IPS-15b (cell line): ENCODE results near the gene LRIG3.

Experiments used
- H3K27me3 ChIP-seq: one replicate; pipeline ENCODE4 v1.6.1; 2013; ENCODE audit warnings: low read length; ENCODE audit not compliant: control insufficient read depth, insufficient read depth
- H3K36me3 ChIP-seq: one replicate; pipeline ENCODE4 v1.6.1; 2013; ENCODE audit warnings: low read length; ENCODE audit not compliant: control insufficient read depth, insufficient read depth
- H3K4me1 ChIP-seq: one replicate; pipeline ENCODE4 v1.6.1; 2013; ENCODE audit warnings: mild to moderate bottlenecking, low read length; ENCODE audit not compliant: control insufficient read depth, insufficient read depth
- H3K4me3 ChIP-seq: one replicate; pipeline ENCODE4 v1.5.1; 2013; ENCODE audit warnings: low read depth, low read length
- H3K9ac ChIP-seq: one replicate; pipeline ENCODE4 v1.6.1; 2013; ENCODE audit warnings: low read depth, mild to moderate bottlenecking, low read length
- H3K9me3 ChIP-seq: one replicate; pipeline ENCODE4 v1.6.1; 2013; ENCODE audit warnings: mild to moderate bottlenecking, low read length; ENCODE audit not compliant: control insufficient read depth, insufficient read depth

LRIG3 gene

GRCh38 chr12:58927120-58927519, 6.8 kb upstream of the LRIG3 start:
- no peak overlapping the region for H3K9ac ChIP-seq
- no peaks in the 10 kb centered on the region for H3K9me3 ChIP-seq
- H3K4me1 ChIP-seq: peaks cover 3% of the 10 kb centered on the region
- no peak overlapping the region for H3K4me3 ChIP-seq
- H3K36me3 ChIP-seq: no peaks in the 10 kb centered on the region
- no peaks in the 10 kb centered on the region for H3K27me3 ChIP-seq

GRCh38 chr12:58926586-58926985, 6.3 kb upstream of the LRIG3 start:
- H3K36me3 ChIP-seq: no peaks in the 10 kb centered on the region
- no peak overlapping the region for H3K9ac ChIP-seq
- H3K9me3 ChIP-seq: no peaks in the 10 kb centered on the region
- H3K4me3 ChIP-seq: no peak overlapping the region
- H3K27me3 ChIP-seq: no peaks in the 10 kb centered on the region
- H3K4me1 ChIP-seq: peaks cover 3% of the 10 kb centered on the region

- Histone ChIP-seq H3K9me3 (no peaks in the 10 kb centered on the region), H3K36me3 (no peaks in the 10 kb centered on the region), H3K4me1 (peaks cover 3% of the 10 kb centered on the region), H3K27me3 (no peaks in the 10 kb centered on the region), H3K9ac (no peak overlapping the region), H3K4me3 (no peak overlapping the region)
Observed at GRCh38 chr12:58925751-58926150, 5.4 kb upstream of the LRIG3 start.

GRCh38 chr12:58925111-58925611, 4.9 kb upstream of the LRIG3 start:
- peaks cover 3% of the 10 kb centered on the region for H3K4me1 ChIP-seq
- H3K36me3 ChIP-seq: no peaks in the 10 kb centered on the region
- no peak overlapping the region for H3K9ac ChIP-seq
- H3K27me3 ChIP-seq: no peaks in the 10 kb centered on the region
- no peak overlapping the region for H3K4me3 ChIP-seq
- H3K9me3 ChIP-seq: no peaks in the 10 kb centered on the region

GRCh38 chr12:58924652-58925051, 4.3 kb upstream of the LRIG3 start:
- peaks cover 3% of the 10 kb centered on the region for H3K4me1 ChIP-seq
- H3K4me3 ChIP-seq: no peak overlapping the region
- no peaks in the 10 kb centered on the region for H3K9me3 ChIP-seq
- H3K36me3 ChIP-seq: no peaks in the 10 kb centered on the region
- no peaks in the 10 kb centered on the region for H3K27me3 ChIP-seq
- no peak overlapping the region for H3K9ac ChIP-seq

- Histone ChIP-seq H3K9ac (no peak overlapping the region), H3K36me3 (no peaks in the 10 kb centered on the region), H3K4me3 (no peak overlapping the region), H3K27me3 (peaks cover 8% of the 10 kb centered on the region), H3K9me3 (no peaks in the 10 kb centered on the region), H3K4me1 (peaks cover 3% of the 10 kb centered on the region)
Observed at GRCh38 chr12:58923781-58924180, 3.5 kb upstream of the LRIG3 start.

- H3K27me3 ChIP-seq: peaks cover 12% of the 10 kb centered on the region
- H3K9me3 ChIP-seq: no peaks in the 10 kb centered on the region
- no peak overlapping the region for H3K4me3 ChIP-seq
- H3K4me1 ChIP-seq: peaks cover 9% of the 10 kb centered on the region
- no peaks in the 10 kb centered on the region for H3K36me3 ChIP-seq
- H3K9ac ChIP-seq: no peak overlapping the region
Observed at GRCh38 chr12:58922849-58923248, 2.5 kb upstream of the LRIG3 start.

- H3K4me1 ChIP-seq: peaks cover 11% of the 10 kb centered on the region
- H3K4me3 ChIP-seq: peak overlapping the region; percentile 75
- no peak overlapping the region for H3K9ac ChIP-seq
- peaks cover 12% of the 10 kb centered on the region for H3K27me3 ChIP-seq
- no peaks in the 10 kb centered on the region for H3K9me3 ChIP-seq
- no peaks in the 10 kb centered on the region for H3K36me3 ChIP-seq
Observed at GRCh38 chr12:58920961-58921861, 907 bp upstream of the LRIG3 start.

GRCh38 chr12:58919231-58920101, 838 bp downstream of the LRIG3 start:
- no peak overlapping the region for H3K9ac ChIP-seq
- H3K4me3 ChIP-seq: peak overlapping the region; percentile 75
- H3K4me1 ChIP-seq: peaks cover 18% of the 10 kb centered on the region
- no peaks in the 10 kb centered on the region for H3K36me3 ChIP-seq
- no peaks in the 10 kb centered on the region for H3K9me3 ChIP-seq
- peaks cover 12% of the 10 kb centered on the region for H3K27me3 ChIP-seq

- Histone ChIP-seq H3K27me3 (peaks cover 12% of the 10 kb centered on the region), H3K36me3 (no peaks in the 10 kb centered on the region), H3K9ac (no peak overlapping the region), H3K9me3 (no peaks in the 10 kb centered on the region), H3K4me1 (peaks cover 18% of the 10 kb centered on the region), H3K4me3 (no peak overlapping the region)
Observed at GRCh38 chr12:58918469-58918844, 1.8 kb downstream of the LRIG3 start.

- Histone ChIP-seq H3K4me3 (peak overlapping the region; percentile 20), H3K27me3 (peaks cover 12% of the 10 kb centered on the region), H3K36me3 (no peaks in the 10 kb centered on the region), H3K9ac (no peak overlapping the region), H3K9me3 (no peaks in the 10 kb centered on the region), H3K4me1 (peaks cover 18% of the 10 kb centered on the region)
Observed at GRCh38 chr12:58917699-58918468, 2.4 kb downstream of the LRIG3 start.
